Peyer's patch (tissue), 4 donors: ENCODE measurements around the gene RAMP3.

Source experiments
- CTCF ChIP-seq, 6 experiments: fragments of 450-650 bp in 4 of 6; fragments of 200-600 bp in 2 of 6; sonication (generic) in 1 of 6; IDR thresholded peaks; one replicate each; pipeline ENCODE4 v1.5.1; 2017 to 2019; ENCODE audit warnings: antibody characterized with exemption in 6 of 6, mild to moderate bottlenecking in 3 of 6, moderate library complexity in 1 of 6
- POLR2A ChIP-seq, 2 donors: fragments of 450-650 bp; IDR thresholded peaks; one replicate each; pipeline ENCODE4 v1.5.1; 2017; ENCODE audit warnings: antibody characterized with exemption in 2 of 2, mild to moderate bottlenecking in 2 of 2, moderate library complexity in 2 of 2

GRCh38 chr7:45150199-45150598, 7.4 kb upstream of the RAMP3 start:
- TF ChIP-seq CTCF (IDR thresholded peaks at IDR 0.05) (no peak), POLR2A (IDR thresholded peaks at IDR 0.05) (no peak)
